Left kidney (tissue), 2 donors: ENCODE results near the gene ERFE. TPM values are rescaled to one million over a fixed set of nuclear protein-coding genes. Genes with fewer than 3 reads are reported as not detected.
A peak's percentile ranks its signal among the peaks of the same experiment; 100 is the strongest.

Experiments
- DNase-seq: peaks from one replicate; pipeline ENCODE4 v3.0.0-alpha.2; 2013
- polyA plus RNA-seq: library from polyadenylated mRNA; unstranded; fragments of 120-200 nt; gene quantifications from one replicate; pipeline ENCODE4 v1.2.1, GENCODE V29; 2013; ENCODE audit not compliant: insufficient read length

ERFE gene
- polyA plus RNA-seq, 1 donor = 7.2 TPM

DNA sequence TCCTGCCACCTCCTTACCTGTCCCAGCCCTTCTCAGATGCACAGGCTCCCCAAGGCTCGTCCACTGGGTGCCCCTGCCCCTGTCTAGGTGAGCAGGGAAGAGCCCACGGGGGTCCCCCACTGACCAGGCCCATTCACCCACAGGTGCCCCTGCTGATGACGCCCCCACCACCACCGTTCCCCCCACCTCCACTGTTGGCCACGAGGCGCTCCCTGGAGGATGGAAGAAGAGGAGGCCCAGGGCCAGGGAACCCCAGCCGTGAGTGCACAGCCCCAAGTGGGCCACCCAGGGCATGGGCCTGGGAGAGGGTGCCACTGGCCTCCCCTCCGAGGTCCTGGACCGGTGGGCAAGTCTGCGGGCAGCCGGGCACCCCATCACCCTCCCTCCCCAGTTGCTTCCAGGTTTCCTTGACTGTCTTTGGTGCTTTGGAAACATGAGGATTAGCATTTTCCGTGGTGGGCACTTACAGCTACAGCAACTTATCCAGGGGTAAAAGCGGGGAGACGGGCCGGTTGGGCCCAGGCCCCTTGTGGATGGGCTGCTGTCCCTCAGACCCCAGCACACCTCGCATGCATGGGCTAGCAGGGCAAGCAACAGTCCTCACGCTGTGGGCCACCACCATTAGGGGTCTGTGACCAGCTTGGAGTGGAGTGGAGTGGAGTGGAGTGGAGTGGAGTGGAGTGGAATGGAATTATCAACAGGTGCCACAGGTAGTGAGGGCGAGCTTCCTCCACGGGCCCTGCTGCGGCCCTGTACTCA, 33.5 kb upstream of the ERFE start:
- DNase-seq = no peak

DNA sequence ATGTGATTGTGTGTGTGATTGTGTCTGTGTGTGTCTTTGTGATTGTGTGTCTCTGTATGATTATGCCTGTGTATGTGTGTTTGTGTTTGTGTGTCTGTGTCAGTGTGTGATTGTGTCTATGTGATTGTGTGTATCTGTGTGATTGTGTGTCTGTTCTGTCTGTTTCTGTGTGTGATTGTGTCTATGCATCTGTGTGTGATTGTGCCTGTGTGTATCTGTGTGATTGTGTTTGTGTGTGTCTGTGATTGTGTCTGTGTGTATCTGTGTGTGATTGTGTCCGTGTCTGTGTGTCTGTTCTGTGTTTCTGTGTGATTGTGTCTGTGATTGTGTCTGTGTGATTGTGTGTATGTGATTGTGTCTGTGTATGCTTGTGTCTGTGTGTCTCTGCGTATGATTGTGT, 32.4 kb upstream of the ERFE start:
- no peak for DNase-seq

DNA sequence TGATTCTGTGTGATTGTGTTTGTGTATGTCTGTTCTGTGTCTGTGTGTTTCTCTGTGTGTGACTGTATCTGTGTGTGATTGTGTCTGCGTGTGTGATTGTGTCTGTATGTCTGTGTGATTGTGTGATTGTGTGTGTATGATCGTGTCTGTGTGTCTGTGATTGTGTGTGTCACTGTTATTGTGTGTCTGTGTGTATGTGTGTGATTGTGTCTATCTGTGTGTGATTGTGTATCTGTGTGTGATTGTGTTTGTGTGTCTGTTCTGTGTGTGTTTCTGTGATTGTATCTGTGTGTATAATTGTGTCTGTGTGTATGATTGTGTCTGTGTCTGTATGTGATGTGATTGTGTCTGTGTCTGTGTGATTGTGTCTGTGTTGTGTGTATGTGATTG, 32.0 kb upstream of the ERFE start:
- DNase-seq = no peak

DNA sequence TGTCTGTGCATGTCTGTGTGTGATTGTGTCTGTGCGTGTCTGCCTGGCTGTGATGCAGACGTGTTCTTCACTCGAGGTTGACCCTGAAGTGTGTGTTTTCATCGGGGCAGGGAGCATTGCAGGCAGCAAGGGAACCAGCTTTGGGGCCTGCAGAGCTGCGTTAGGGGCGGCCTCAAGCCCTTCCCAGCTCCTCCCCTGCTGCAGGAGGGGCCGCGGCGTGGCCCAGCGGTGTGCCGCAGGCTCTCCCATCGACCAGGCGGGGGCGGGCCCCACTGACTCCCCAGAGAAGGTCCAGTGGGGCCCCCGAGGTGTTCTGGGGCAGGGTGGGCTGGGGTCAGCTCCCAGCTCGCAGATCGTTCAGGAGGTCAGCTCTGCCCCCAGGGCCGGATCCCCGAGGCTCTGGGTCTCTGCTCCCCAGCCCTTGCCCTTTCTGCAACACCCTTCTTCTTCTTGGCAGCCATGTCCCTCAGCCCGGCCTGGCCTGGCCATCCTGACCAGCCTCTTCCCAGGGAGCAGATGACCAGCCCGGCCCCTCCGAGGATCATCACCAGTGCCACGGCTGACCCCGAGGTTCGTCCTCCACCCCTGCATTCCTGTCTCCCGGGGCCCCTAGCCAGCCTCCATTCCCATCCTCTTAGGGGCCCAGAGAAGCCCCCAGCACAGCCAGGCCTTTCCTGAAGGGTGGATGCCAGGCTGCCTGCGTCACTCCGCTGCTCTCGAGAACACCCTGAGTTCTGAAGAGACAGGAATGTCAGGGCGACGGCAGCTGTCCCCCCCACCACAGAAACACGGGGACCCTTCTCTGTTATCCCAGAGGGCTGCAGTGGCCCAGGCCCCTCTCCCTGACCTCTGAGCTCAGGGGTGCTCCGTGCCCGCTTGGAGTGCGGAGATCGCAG, 31.4 kb upstream of the ERFE start:
- DNase-seq = peak; percentile 67

DNA sequence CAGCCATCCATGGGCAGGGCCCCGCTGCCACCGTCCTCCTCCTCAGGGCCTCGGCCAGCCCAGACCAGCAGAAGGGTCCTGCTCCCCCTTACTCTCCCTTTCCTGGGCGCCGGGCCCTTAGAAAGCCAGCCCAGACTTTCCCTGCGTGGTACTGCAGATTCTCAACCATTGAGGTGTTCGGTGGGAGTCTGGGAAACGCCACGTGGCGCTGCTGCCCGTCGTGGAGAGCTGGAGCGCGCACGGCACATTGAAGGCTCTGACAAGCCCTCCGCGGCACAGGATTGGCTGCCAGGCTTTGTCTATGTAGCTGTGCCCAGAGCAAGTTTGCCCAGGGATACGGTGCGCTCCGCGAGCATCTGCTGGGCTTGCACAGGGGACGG, 30.7 kb upstream of the ERFE start:
- DNase-seq = no peak

DNA sequence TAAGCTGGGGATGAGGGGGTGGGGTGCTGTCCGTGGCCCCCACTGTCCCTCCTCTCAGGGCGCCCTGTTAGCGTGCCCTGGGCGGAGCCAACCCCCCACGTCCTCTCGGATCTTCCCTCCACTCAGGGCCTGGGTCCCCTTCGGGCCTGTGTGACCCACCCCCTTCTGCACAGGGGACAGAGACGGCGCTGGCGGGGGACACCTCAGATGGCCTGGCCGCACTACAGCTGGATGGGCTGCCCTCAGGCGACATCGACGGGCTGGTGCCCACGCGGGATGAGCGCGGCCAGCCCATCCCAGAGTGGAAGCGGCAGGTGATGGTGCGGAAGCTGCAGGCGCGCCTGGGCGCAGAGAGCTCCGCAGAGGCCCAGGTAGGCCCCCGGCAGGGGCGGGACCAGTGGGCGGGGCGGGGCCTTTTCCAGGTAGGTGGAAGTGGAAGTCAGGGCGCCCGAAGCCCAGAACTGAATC, 30.2 kb upstream of the ERFE start:
- no peak for DNase-seq

DNA sequence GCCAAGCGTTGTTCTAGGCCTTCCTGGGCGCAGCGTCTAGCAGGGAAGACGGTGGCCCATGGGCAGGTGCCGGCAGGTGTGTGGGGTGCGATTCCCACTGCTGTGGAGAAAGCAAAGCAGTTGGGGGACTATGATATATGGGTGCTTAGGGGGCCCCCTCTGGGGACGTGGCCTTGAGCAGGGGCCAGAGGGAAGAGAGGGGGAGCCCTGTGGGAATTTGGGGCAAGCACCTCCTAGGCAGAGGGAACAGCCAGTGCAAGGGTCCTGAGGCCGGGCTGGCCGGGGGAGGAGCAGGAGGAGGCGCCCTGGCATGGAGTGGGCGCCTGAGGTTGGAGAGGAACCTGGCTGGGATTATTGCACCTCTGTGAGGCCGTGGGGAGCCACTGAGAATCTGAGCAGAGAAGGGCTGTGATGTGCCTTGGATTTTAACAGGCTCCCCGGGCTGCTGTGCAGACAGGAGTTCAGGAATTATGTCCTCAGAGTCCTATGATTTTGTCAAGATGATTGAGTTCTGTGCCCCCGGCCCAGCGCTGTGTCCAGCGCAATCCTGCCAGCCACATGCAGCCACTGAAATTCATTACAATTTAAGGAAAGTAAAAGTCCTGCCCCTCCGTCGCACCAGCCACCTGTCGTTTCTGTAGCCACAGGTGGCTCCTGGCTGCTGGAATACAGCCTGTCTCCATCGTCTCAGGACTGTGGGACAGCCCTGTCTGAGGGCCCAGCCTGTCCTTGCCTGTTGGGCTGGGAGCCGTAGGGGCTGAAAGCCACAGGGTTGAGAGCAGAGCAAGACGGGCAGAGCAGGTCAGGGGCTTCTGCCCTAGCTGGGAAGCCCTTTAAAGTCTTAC, 29.4 kb upstream of the ERFE start:
- DNase-seq = no peak

DNA sequence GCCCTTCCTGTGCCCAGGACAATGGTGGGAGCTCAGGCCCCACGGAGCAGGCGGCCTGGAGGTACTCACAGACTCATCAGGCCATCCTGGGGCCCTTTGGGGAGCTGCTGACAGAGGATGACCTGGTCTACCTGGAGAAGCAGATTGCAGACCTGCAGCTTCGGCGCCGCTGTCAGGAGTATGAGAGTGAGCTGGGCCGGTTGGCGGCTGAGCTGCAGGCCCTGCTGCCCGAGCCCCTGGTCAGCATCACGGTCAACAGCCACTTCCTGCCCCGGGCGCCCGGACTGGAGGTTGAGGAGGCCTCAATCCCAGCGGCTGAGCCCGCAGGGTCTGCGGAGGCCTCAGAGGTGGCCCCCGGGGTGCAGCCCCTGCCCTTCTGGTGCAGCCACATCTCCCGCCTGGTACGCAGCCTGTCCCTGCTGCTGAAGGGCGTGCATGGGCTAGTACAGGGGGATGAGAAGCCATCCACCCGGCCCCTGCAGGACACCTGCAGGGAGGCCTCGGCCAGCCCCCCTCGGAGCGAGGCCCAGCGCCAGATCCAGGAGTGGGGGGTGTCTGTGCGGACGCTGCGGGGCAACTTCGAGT, 28.6 kb upstream of the ERFE start:
- DNase-seq = no peak

DNA sequence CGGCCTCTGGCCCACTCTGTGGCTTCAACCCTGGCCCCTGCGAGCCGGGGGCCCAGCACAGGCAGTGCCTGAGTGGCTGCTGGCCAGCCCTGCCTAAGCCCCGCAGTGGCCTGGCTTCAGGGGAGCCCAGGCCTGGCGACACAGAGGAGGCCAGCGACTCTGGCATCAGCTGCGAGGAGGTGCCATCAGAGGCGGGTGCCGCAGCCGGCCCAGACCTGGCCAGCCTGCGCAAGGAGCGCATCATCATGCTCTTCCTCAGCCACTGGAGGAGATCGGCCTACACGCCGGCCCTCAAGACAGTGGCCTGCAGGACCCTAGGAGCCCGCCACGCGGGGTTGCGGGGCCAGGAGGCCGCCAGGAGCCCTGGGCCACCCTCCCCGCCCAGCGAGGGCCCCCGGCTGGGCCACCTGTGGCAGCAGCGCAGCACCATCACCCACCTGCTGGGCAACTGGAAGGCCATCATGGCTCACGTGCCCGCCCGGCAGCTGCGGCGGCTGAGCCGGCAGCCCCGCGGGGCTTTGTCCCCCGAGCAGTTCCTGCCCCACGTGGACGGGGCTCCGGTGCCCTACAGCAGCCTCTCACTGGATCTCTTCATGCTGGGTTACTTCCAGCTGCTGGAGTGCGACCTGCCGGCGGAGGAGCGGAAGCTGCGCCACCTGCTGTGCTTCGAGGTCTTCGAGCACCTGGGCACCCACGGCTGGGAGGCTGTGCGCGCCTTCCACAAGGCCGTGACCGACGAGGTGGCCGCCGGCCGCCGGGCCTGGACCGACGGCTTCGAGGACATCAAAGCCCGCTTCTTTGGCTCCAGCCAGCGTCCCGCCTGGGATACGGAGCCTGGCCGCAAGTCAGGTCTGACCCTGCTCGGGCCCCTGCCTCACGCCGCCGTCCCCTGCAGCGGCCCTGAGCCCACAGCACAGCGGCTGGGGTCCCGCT, 27.8 kb upstream of the ERFE start:
- DNase-seq = no peak

DNA sequence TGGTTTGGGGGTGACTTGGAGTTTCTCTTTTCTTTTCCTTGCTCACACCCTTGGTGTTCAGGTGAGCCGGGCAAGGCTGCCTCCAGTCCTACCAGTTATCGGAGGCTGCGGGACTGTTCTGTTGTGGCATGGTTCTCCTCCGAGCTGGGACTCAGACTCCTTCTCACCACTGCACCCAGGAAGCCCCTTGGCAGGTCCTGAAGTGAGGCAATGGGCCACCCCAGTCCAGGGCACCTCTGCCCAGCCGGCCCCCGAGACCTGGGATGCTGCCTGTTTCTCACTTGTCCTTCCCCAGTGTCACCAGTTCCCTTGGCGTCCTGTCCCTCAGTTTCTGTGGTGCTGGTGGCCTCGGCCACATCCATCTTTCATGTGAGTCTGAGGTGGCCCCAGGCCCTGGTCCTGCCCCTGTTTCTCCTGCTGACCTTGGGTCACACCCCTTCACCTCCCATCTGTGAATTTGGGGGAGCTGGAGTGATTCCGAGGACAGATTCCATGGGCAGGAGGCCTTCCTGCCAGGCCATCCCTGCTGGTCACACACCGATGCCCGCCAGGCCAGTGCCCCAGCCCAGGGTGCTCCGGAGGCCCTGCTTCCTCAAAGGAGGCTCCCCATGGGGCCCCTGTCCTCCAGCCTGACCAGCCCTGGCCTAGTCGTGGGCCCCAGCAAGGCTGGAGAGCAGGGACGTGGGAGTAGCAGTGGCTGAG, 26.9 kb upstream of the ERFE start:
- DNase-seq = no peak

DNA sequence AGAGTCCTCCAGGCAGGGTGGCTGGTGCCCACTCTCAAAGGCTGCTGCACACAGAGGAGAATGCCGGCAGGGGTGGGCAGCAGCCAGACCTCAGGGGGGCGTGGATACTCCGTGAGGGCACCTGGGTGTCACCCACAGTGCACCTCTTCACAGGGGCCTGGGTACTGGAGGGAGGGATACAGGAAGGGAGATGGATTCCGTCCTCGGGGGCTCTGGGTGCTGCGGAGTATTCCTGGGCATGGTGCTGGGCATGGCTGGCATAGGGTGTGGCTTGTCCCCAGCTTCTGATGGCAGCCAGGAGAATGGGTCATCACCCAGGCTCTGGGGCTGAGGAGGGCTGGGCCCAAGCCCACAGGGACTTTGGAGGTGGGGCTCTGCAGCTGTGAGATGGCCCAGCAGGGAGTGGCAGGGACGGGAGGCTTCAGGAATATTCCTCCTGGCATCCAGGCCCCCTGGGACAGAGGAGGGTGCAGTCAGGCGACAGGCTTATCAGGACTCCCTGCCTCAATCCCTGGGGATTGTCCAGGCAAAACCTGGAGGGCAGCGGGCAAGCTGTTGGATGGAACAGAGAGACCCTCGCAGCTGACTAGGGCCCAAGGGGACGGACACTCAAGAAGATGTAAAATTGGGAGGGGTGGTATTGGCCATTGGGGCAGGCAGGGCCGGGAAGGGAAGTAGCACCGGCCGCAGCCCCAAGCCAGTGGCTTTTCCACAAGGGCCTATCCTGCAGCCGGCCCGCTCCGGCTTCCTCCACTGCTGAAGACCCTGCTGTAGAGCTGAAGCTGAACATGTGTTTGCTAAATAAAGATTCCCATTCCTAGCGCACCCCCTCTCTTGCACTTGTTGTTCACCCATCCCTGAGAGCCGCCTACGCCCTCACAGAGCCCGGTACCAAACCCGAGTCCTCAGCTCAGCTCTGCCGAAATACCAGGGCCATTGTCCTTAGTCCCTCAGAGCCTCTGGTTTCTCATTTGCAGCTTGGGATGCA, 26.0 kb upstream of the ERFE start:
- DNase-seq = no peak

DNA sequence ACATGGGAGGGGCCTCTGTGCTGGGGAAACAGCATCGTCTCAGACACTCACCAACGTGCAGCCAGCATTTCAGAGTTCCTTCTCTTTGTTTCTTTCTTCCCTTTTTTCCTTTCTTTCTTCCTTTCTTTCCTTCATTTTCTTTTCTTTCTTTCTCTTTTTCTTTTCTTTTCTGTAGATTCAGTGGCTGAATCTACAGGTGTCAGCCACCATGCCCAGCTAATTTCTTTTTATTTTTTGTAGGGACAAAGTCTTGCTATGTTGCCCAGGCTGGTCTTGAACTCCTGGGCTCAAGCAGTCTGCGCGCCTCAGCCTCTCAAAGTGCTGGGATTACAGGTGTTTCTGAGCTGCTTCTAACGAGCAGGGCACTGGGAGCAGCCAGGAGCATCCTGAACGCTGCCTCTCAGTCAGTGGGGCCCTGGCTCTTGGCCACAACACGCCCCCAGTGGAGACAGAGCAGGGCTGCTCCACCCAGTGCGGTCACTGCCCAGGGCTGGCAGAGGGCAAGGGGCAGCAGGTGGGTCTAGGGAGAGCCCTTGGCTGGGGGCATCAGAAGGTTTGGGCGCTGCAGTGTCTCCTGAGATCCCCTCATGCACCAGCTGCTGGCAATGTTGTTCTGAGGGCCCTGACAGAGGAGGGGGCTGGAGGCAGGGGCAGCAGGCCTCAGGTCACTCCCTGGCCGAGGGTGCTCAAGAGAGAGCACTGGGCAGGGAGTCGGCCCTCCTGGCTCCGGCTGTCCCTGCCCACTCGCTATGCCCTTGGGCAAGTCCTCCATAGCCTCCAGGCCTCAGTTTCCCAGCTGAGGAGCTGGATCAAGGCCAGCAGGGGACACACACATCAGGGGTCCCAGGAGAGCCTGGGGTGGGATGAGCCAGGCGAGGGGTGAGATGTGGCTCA, 25.0 kb upstream of the ERFE start:
- no peak for DNase-seq

DNA sequence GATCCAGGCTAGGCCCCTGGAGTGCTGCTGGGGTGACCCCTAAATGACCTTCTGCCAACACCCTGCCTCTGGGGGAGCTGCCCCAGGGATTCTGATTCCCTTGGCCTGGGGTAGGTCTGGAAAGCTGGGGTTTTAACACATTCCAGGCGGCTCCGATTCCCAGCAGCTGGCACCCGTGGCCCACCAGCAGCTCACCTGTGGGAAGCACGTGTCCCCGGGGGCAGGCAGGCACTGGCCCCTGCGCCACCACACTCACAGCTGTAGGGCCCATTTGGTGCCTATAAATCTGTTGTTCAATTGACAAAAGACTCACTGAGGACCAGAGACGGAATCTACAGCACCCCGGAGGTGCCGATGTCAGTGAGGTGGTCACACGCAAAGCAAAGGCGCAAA, 24.4 kb upstream of the ERFE start:
- DNase-seq = no peak

DNA sequence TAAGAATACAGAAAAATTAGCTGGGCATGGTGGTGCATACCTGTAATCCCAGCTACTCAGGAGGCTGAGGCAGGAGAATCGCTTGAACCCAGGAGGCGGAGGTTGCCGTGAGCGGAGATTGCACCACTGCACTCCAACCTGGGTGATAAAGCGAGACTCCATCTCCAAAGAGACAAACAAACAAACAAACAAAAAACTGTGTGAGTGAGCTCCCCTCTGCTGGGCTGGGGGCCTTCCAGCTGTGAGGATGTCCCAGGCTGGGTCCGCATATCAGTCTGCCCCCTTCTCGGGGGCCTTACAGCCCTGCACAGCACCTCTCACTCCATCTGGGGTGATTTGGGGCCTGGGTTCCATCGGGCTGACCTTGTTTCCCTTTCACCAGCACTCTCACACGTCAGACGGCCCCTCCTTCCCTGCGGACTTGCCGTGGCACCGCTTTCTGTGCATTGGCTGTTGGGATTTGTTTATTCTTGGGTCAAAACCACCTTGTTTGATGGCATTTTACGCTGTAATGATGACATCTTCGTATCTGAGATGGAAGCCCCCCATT, 23.1 kb upstream of the ERFE start:
- DNase-seq = no peak

DNA sequence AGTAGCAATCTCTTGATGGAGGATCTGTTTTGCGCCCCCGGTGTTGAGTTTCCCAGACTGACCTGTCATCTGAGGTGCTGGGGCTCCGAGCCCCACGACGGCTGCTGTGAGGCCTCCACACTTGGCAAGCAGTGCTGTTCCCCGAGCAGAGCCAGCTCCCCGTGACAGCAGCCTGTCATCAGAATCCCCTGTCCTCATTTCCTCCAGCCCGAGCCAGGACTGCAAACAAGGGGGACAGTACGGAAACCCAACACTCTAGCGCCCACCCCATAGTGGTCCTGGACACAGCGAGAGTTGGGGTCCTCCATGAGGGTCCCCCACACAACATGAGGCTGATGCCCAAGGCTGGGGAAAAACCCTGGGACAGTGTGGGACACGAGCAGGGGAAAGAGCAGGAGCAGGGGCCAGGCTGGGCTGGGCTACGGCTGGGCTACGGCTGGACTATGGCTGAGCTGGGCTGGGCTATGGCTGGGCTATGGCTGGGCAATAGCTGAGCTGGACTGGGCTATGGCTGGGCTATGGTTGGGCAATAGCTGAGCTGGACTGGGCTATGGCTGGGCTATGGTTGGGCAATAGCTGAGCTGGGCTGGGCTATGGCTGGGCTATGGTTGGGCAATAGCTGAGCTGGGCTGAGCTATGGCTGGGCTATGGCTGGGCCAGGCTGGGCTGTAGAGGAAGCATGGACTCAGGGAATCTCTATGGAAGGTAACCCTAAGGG, 21.8 kb upstream of the ERFE start:
- no peak for DNase-seq

DNA sequence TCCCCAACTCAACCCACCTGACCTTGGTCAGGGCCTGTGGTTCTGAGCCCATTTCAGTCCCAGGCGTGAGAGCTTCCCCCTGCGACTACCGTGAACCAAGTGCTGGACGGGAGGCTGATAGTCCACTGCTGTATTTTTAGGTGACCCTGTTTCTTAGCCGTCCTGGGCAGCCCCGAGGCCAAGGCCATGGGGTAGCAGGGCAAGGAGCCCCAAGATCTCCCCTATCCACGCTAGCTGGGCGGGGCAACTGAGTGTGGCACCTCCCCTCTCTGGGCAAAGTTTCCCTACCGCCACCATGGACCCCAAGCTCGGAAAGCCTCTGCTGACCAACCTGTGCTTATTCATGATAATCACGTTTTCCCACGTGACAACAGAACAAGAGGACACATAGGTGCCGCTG, 20.9 kb upstream of the ERFE start:
- DNase-seq = no peak
